ENCODE data around the gene ATRX. TPM values are rescaled to one million over a fixed set of nuclear protein-coding genes. Genes with fewer than 3 reads are reported as not detected.

ATRX gene
- total and polyA plus RNA-seq, 2 experiments from 2014 or later: 72.5 to 76.0 TPM

DNA sequence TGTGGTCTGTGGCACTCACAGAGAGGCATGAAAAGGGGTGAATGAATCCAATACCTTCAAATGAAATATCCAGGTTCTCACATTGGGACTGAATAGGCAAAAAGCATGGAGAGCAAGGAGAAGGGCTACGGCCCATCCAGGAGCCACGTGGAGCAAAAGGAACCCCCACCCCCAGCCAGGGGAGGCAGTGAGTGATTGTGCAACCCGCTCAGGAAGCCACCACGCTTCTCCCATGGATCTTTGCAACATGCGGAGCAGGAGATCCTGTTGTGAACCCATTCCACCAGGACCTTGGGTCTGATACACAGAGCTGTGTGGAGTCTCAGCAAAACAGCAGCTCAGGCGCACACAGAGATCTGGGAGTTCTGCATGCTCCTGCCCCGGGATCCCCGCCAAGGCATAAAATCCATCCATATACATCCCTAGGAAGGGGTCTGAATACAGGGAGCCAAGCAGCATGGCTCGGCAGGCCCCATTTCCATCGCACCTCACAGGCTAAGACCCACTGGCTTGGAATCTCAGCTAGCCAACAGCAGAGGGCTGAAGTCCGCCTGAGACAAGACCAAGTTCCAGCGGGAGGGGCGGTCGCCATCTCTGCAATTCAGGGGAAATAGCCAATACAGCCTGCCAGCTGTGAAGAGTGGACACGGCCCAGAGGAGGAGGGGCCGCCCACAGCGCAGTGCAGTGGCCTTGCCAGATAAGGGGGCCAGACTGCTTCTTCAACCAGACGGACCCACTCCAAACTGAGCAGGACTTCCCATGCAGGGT lies 258.6 kb downstream of the ATRX start:
- peak; percentile 8 to 63 for DNase-seq (ENCODE audit: low read depth in 1 of 2, low spot score in 1 of 2)

DNA sequence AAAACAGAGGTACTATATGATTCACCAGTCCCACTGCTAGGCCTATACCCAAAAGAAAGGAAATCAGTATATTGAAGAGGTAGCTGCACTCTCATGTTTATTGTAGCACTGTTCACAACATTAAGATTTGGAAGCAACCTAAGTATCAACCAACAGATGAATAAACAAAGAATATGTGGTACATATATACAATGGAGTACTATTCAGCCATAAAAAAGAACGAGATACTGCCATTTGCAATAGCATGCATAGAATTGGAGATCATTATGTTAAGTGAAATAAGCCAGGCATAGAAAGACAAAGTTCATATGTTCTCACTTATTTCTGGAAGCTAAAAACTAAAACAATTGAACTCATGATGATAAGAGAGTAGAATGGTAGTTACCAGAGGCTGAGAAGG lies 266.3 kb downstream of the ATRX start:
- Histone ChIP-seq H3K36me3 (no peaks in the 10 kb centered on the region), H3K27ac (no peak overlapping the region), H3K4me1 (ENCODE audit: low read depth) (no peaks in the 10 kb centered on the region), H3K9me3 (ENCODE audit: low read depth) (no peaks in the 10 kb centered on the region), H3K27me3 (no peaks in the 10 kb centered on the region), H3K4me3 (no peak overlapping the region)
- TF ChIP-seq, protein P1, sequence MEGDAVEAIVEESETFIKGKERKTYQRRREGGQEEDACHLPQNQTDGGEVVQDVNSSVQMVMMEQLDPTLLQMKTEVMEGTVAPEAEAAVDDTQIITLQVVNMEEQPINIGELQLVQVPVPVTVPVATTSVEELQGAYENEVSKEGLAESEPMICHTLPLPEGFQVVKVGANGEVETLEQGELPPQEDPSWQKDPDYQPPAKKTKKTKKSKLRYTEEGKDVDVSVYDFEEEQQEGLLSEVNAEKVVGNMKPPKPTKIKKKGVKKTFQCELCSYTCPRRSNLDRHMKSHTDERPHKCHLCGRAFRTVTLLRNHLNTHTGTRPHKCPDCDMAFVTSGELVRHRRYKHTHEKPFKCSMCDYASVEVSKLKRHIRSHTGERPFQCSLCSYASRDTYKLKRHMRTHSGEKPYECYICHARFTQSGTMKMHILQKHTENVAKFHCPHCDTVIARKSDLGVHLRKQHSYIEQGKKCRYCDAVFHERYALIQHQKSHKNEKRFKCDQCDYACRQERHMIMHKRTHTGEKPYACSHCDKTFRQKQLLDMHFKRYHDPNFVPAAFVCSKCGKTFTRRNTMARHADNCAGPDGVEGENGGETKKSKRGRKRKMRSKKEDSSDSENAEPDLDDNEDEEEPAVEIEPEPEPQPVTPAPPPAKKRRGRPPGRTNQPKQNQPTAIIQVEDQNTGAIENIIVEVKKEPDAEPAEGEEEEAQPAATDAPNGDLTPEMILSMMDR (IDR thresholded peaks at IDR 0.05; ENCODE audit: low read depth, low read length): no peak
- no peak for DNase-seq (ENCODE audit: low read depth in 1 of 2, low spot score in 1 of 2)

More for the DNA sequence above, 258.6 kb downstream of the ATRX start:
- Histone ChIP-seq H3K27ac (no peak overlapping the region), H3K9me3 (ENCODE audit: low read depth) (no peaks in the 10 kb centered on the region), H3K36me3 (no peaks in the 10 kb centered on the region), H3K4me3 (no peak overlapping the region), H3K27me3 (no peaks in the 10 kb centered on the region), H3K4me1 (ENCODE audit: low read depth) (no peaks in the 10 kb centered on the region)
- TF ChIP-seq, protein P1 (IDR thresholded peaks at IDR 0.05; ENCODE audit: low read depth, low read length): no peak

DNA sequence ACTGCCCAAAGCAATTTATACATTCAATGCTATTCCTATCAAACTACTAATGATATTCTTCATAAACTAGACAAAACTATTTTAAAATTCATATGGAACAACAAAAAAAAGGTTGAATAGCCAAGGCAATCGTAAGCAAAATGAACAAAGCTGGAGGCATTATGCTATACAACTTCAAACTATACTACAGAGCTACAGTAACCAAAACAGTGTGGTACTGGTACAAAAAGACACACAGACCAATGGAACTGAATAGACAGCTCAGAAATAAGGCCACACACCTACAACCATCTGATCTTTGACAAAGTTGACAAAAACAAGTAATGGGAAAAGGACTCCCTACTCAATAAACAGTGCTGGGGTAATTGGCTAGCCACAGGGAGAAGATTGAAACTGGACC lies 271.8 kb downstream of the ATRX start:
- H3K27ac ChIP-seq: no peak overlapping the region
- no peaks in the 10 kb centered on the region for H3K9me3 ChIP-seq (ENCODE audit: low read depth)
- no peaks in the 10 kb centered on the region for H3K36me3 ChIP-seq
- TF ChIP-seq, protein P1 (IDR thresholded peaks at IDR 0.05; ENCODE audit: low read depth, low read length): no peak
- no peaks in the 10 kb centered on the region for H3K27me3 ChIP-seq
- no peak overlapping the region for H3K4me3 ChIP-seq
- DNase-seq (ENCODE audit: low read depth in 1 of 2, low spot score in 1 of 2): no peak
- H3K4me1 ChIP-seq (ENCODE audit: low read depth): no peaks in the 10 kb centered on the region

DNA sequence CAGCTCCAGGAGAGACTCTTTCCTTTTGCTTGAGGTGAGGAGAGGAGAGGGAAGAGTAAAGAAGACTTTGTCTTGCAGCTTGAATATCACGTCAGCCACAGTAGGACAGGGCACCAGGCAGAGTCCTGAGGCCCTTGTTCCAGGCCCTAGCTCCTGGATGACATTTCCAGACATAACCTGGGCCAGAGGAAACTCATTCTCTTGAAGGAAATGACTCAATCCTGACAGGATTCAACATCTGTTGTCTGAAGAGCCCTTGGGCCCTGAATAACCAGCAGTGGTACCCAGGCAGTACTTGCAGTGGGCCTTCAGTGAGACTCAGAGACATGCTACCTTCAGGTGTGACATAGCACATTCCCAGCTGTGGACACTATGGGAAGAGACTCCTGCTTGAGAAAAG lies 276.0 kb downstream of the ATRX start:
- Histone ChIP-seq H3K4me3 (no peak overlapping the region), H3K36me3 (peaks cover 8% of the 10 kb centered on the region), H3K9me3 (ENCODE audit: low read depth) (no peaks in the 10 kb centered on the region), H3K4me1 (ENCODE audit: low read depth) (no peaks in the 10 kb centered on the region), H3K27me3 (no peaks in the 10 kb centered on the region), H3K27ac (no peak overlapping the region)
- TF ChIP-seq, protein P1 (IDR thresholded peaks at IDR 0.05; ENCODE audit: low read depth, low read length): no peak
- no peak for DNase-seq (ENCODE audit: low read depth in 1 of 2, low spot score in 1 of 2)

DNA sequence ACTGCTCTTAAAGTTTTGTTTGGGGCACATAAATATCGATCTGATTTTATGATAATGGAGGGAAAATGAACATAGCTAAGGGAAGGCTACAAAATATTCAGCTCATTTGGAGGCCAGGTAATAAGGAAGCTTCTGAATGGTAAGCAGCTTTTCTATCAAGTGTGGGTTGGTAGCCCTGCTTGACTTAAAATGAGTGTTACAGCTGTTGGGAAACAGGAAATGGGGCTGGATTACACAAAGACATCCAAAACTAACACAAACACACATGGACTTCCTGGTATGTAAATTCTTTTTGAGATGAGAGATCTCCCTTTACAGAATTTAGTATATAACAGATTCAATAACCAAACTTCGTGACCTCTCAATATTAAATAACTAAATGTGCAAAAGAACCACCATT lies 280.8 kb downstream of the ATRX start:
- Histone ChIP-seq H3K4me3 (no peak overlapping the region), H3K4me1 (ENCODE audit: low read depth) (no peaks in the 10 kb centered on the region), H3K27ac (peak overlapping the region; percentile 43), H3K36me3 (peaks cover 8% of the 10 kb centered on the region), H3K27me3 (no peaks in the 10 kb centered on the region), H3K9me3 (ENCODE audit: low read depth) (no peaks in the 10 kb centered on the region)
- peak in 1 of 2 donors; percentile 72 for DNase-seq (ENCODE audit: low read depth in 1 of 2, low spot score in 1 of 2)
- TF ChIP-seq, protein P1 (IDR thresholded peaks at IDR 0.05; ENCODE audit: low read depth, low read length): no peak

Measured in cardiac muscle cell (in vitro differentiated cells and primary cell).